K562 (cell line): Measurements from ENCODE around the gene LHX3.

Experiments used
- JUNB ChIP-seq: fragments of 450-650 bp; formaldehyde crosslinking; conservative IDR thresholded peaks from 2 replicates; pipeline ENCODE4 v1.4.0; 2020; ENCODE audit warnings: mild to moderate bottlenecking
- RAD21 ChIP-seq, 2 experiments: fragments of 250-450 bp in 1 of 2; fragments of 450-650 bp in 1 of 2; sonication (Bioruptor Pico) in 1 of 2; formaldehyde crosslinking in 1 of 2; IDR thresholded peaks in 1 of 2; conservative IDR thresholded peaks in 1 of 2; 2 replicates each; pipeline versions ENCODE4 v1.4.0 to v1.8.0; 2020 to 2022; ENCODE audit warnings: mild to moderate bottlenecking in 2 of 2, moderate library complexity in 1 of 2
- SIN3A ChIP-seq, 2 experiments: fragments of 150-350 bp in 1 of 2; IDR thresholded peaks; 2 replicates each; pipeline ENCODE4 v1.6.1; 2011 to 2016; ENCODE audit warnings: borderline replicate concordance in 2 of 2, low read depth in 2 of 2, low read length in 2 of 2, mild to moderate bottlenecking in 2 of 2, moderate library complexity in 2 of 2; ENCODE audit not compliant: control insufficient read depth in 1 of 2
- TAF1 ChIP-seq: IDR thresholded peaks from 2 replicates; pipeline ENCODE4 v1.6.1; 2011; ENCODE audit warnings: mild to moderate bottlenecking, low read length, moderate library complexity; ENCODE audit not compliant: insufficient read depth, control insufficient read depth, severe bottlenecking; ENCODE audit errors: extremely low read depth
- TCFL5 ChIP-seq: fragments of 250-450 bp; sonication (Bioruptor Pico); conservative IDR thresholded peaks from 2 replicates; pipeline ENCODE4 v1.6.1; 2021; ENCODE audit warnings: mild to moderate bottlenecking, moderate library complexity, matching md5 sums
- ZEB2 ChIP-seq: fragments of 450-650 bp; IDR thresholded peaks from 2 replicates; pipeline ENCODE4 v1.6.1; 2016
- ZNF175 ChIP-seq: fragments of 200-800 bp; sonication (Bioruptor generic); IDR thresholded peaks from 2 replicates; pipeline ENCODE4 v1.6.1; 2016; ENCODE audit warnings: low read depth, mild to moderate bottlenecking, missing genetic modification characterization, missing compliant biosample characterization
- TF ChIP-seq, protein P1 (sequence below), 3 experiments: IDR thresholded peaks in 2 of 3; conservative IDR thresholded peaks in 1 of 3; 2 replicates each; pipeline ENCODE4 v1.5.1; 2011 to 2012; ENCODE audit warnings: low read length in 3 of 3, mild to moderate bottlenecking in 3 of 3, control low read depth in 2 of 3, improper control_type of control experiment in 1 of 3, inconsistent platforms in 1 of 3, low read depth in 1 of 3, mixed read lengths in 1 of 3, moderate library complexity in 1 of 3; ENCODE audit not compliant: insufficient read depth in 2 of 3
- TF ChIP-seq, protein P2 (sequence below): fragments of 450-650 bp; IDR thresholded peaks from 2 replicates; pipeline ENCODE4 v1.6.1; 2018; ENCODE audit not compliant: partially characterized antibody

DNA sequence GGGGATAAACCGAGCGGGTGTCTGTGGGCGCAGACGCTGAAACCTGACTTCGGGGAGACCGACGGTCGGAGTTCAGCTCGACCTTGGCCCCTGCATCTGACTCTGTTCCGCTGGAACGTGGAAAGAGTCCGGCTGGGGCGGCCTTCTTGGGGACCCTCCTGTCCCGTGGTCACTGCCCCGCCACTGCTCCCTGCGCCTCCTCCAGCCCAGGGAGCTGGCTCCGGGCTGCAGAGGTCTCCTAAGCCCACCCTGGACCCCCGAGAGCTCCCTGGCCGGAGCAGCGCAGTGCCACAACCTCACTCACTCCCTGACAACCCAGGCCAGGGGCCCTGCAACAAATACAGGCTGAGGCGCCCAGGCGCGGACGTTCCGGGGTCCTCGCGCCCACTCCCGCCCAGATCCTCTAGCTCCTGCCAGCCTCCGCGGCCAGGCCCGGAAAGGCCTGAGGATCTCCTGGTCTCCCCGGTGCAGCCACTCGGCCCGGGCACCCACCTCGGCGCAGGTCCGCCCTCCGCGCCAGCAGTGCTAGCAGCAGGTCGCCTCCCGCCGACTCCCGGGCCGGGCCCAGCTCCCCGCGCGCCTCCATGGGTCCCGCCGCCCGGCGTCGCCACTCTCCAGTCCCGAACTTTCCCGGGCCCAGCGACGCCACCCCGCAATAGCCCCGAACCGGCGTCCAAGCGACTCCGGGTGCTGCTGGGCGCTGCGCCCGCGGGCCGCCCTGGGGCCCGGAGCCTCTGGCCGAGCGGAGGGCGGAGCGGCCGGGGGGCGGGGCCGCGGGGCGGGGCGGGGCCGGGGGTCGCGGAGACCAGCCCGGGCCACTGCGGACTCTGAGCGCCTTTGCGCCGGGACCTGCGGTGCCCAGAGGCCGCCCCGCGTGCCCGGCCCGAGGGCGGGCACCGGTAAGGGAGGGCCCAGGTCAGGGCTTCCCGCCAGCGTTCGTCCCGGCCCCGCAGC is 2.2 kb downstream of the LHX3 start:
- TF ChIP-seq, protein P1, sequence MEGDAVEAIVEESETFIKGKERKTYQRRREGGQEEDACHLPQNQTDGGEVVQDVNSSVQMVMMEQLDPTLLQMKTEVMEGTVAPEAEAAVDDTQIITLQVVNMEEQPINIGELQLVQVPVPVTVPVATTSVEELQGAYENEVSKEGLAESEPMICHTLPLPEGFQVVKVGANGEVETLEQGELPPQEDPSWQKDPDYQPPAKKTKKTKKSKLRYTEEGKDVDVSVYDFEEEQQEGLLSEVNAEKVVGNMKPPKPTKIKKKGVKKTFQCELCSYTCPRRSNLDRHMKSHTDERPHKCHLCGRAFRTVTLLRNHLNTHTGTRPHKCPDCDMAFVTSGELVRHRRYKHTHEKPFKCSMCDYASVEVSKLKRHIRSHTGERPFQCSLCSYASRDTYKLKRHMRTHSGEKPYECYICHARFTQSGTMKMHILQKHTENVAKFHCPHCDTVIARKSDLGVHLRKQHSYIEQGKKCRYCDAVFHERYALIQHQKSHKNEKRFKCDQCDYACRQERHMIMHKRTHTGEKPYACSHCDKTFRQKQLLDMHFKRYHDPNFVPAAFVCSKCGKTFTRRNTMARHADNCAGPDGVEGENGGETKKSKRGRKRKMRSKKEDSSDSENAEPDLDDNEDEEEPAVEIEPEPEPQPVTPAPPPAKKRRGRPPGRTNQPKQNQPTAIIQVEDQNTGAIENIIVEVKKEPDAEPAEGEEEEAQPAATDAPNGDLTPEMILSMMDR (IDR thresholded peaks at IDR 0.05 in 2 of 3, conservative IDR thresholded peaks at IDR 0.05 in 1 of 3; ENCODE audit: insufficient read depth in 2 of 3, low read depth in 1 of 3, low read length in 3 of 3) = no peak
- TF ChIP-seq, protein P2, sequence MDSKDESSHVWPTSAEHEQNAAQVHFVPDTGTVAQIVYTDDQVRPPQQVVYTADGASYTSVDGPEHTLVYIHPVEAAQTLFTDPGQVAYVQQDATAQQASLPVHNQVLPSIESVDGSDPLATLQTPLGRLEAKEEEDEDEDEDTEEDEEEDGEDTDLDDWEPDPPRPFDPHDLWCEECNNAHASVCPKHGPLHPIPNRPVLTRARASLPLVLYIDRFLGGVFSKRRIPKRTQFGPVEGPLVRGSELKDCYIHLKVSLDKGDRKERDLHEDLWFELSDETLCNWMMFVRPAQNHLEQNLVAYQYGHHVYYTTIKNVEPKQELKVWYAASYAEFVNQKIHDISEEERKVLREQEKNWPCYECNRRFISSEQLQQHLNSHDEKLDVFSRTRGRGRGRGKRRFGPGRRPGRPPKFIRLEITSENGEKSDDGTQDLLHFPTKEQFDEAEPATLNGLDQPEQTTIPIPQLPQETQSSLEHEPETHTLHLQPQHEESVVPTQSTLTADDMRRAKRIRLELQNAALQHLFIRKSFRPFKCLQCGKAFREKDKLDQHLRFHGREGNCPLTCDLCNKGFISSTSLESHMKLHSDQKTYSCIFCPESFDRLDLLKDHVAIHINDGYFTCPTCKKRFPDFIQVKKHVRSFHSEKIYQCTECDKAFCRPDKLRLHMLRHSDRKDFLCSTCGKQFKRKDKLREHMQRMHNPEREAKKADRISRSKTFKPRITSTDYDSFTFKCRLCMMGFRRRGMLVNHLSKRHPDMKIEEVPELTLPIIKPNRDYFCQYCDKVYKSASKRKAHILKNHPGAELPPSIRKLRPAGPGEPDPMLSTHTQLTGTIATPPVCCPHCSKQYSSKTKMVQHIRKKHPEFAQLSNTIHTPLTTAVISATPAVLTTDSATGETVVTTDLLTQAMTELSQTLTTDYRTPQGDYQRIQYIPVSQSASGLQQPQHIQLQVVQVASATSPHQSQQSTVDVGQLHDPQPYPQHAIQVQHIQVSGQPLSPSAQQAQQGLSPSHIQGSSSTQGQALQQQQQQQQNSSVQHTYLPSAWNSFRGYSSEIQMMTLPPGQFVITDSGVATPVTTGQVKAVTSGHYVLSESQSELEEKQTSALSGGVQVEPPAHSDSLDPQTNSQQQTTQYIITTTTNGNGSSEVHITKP = no peak
- no peak for TF ChIP-seq TAF1
- no peak for TF ChIP-seq JUNB (CRISPR knock-in tag)
- no peak for TF ChIP-seq RAD21 (CRISPR knock-in tag; conservative IDR thresholded peaks at IDR 0.05 in 1 of 2, IDR thresholded peaks at IDR 0.05 in 1 of 2)
- no peak for TF ChIP-seq ZNF175 (CRISPR knock-in tag)
- no peak for TF ChIP-seq TCFL5 (CRISPR knock-in tag)
- TF ChIP-seq ZEB2 = no peak
- no peak for TF ChIP-seq SIN3A (IDR thresholded peaks at IDR 0.05; ENCODE audit: borderline replicate concordance in 2 of 2, control insufficient read depth in 1 of 2, low read depth in 2 of 2, low read length in 2 of 2)
